T-cell (primary cell): ENCODE results near the gene FCRLA. TPM values are rescaled to one million over a fixed set of nuclear protein-coding genes. Genes with fewer than 3 reads are reported as not detected.

Experiments used
- ATAC-seq, 4 experiments: fragments of 200-7000 bp in 3 of 4; fragments of 150-1000 bp in 1 of 4; cut with Tn5 transposase; replicated peaks in 1 of 4; 1 replicate in 3 of 4; 2 replicates in 1 of 4; pipeline ENCODE4 v1.10.0; 2021; ENCODE audit warnings: moderate library complexity in 3 of 4, mild to moderate bottlenecking in 2 of 4, moderate number of reproducible peaks in 1 of 4
- CTCF ChIA-PET, 2 donors: fragments of 300-600 bp; sonication (Branson Sonifier 250); formaldehyde crosslinking; loops; one replicate each; lab custom pipeline; 2022; ENCODE audit warnings: antibody characterized with exemption in 2 of 2; lab: Charles Lee
- POLR2A ChIA-PET, 2 donors: fragments of 300-600 bp; sonication (Branson Sonifier 250); formaldehyde crosslinking; loops; one replicate each; lab custom pipeline; 2022; ENCODE audit warnings: antibody characterized with exemption in 2 of 2; lab: Charles Lee
- DNase-seq, 35 experiments: peaks; one replicate each; pipeline versions ENCODE4 v3.0.0 to v3.0.0-alpha.2; 2013 to 2023
- H3K27ac ChIP-seq: one replicate; pipeline ENCODE4 v1.5.1; 2013; ENCODE audit warnings: low read length
- H3K27me3 ChIP-seq, 2 experiments: replicated peaks in 1 of 2; 1 replicate in 1 of 2; 2 replicates in 1 of 2; pipeline versions ENCODE4 v1.6.1 to v1.7.0; 2013; ENCODE audit warnings: low read length in 1 of 2, mixed read lengths in 1 of 2; ENCODE audit not compliant: control insufficient read depth in 2 of 2, insufficient read depth in 2 of 2; ENCODE audit errors: extremely low read depth in 1 of 2
- H3K36me3 ChIP-seq, 2 donors: 1 replicate in 1 of 2; 2 replicates in 1 of 2; pipeline versions ENCODE4 v1.6.1 to v1.7.0; 2013; ENCODE audit warnings: low read length in 1 of 2; ENCODE audit not compliant: control insufficient read depth in 2 of 2, insufficient read depth in 1 of 2; ENCODE audit errors: extremely low read depth in 1 of 2
- H3K4me1 ChIP-seq, 2 experiments: 1 replicate in 1 of 2; 2 replicates in 1 of 2; pipeline versions ENCODE4 v1.6.1 to v1.7.0; 2013; ENCODE audit warnings: low read length in 2 of 2, mixed read lengths in 1 of 2; ENCODE audit not compliant: insufficient read depth in 2 of 2, control insufficient read depth in 1 of 2; ENCODE audit errors: extremely low read depth in 1 of 2
- H3K4me3 ChIP-seq, 2 donors: 1 replicate in 1 of 2; 2 replicates in 1 of 2; pipeline versions ENCODE4 v1.5.1 to v1.7.0; 2013; ENCODE audit warnings: mild to moderate bottlenecking in 2 of 2, low read length in 1 of 2, moderate library complexity in 1 of 2; ENCODE audit not compliant: control insufficient read depth in 1 of 2; ENCODE audit errors: extremely low read depth in 1 of 2
- H3K9me3 ChIP-seq: 2 replicates; pipeline ENCODE4 v1.7.0; 2013
- H3K27ac Mint-ChIP-seq, 2 donors: one replicate each; pipeline ENCODE4 v1.8.0; 2020 to 2021; ENCODE audit warnings: mild to moderate bottlenecking in 2 of 2, mixed read lengths in 2 of 2
- H3K27me3 Mint-ChIP-seq, 2 donors: one replicate each; pipeline ENCODE4 v1.8.0; 2021 to 2022; ENCODE audit warnings: mixed read lengths in 2 of 2
- H3K36me3 Mint-ChIP-seq: one replicate; pipeline ENCODE4 v1.8.0; 2021; ENCODE audit warnings: mixed read lengths
- H3K4me1 Mint-ChIP-seq, 3 donors: one replicate each; pipeline ENCODE4 v1.8.0; 2020 to 2022; ENCODE audit warnings: mixed read lengths in 3 of 3, mild to moderate bottlenecking in 1 of 3
- H3K4me3 Mint-ChIP-seq, 3 donors: one replicate each; pipeline ENCODE4 v1.8.0; 2020 to 2022; ENCODE audit warnings: mild to moderate bottlenecking in 3 of 3, mixed read lengths in 3 of 3, moderate library complexity in 3 of 3
- H3K9me3 Mint-ChIP-seq, 3 donors: one replicate each; pipeline ENCODE4 v1.8.0; 2020 to 2022; ENCODE audit warnings: mixed read lengths in 3 of 3
- WGBS: methylation state at CpG from one replicate; pipeline ENCODE4 v1.1.5; 2013; ENCODE audit warnings: missing lambda C conversion rate; ENCODE audit not compliant: insufficient coverage; 5-methylcytosine and 5-hydroxymethylcytosine counted together
- total RNA-seq, 35 experiments: library from RNA in 6 of 35; stranded (reverse) in 6 of 35; fragments of 120-200 nt in 1 of 35; gene quantifications; one replicate each; pipeline versions ENCODE4 v1.2.1 to v1.2.4 and lab custom pipeline; 2013 to 2026

The FCRLA gene
- total RNA-seq, 5 donors from 2014 or later (not counting 1 experiment from before 2014, with no cell fraction given): 0.68 to 6.5 (median 2.7) TPM

GRCh38 chr1:161702250-161702649, 4.8 kb upstream of the FCRLA start:
- Histone ChIP-seq H3K36me3 (no peaks in the 10 kb centered on the region), H3K27me3 (peaks cover 0 to 4% of the 10 kb centered on the region in 2 experiments), H3K9me3 (no peaks in the 10 kb centered on the region), H3K4me1 (no peaks in the 10 kb centered on the region), H3K27ac (no peak overlapping the region), H3K4me3 (no peak overlapping the region)
- Mint-ChIP-seq H3K36me3 (no peaks in the 10 kb centered on the region), H3K9me3 (no peaks in the 10 kb centered on the region), H3K27ac (no peak overlapping the region), H3K27me3 (peaks cover 2 to 11% of the 10 kb centered on the region in 2 donors), H3K4me1 (no peaks in the 10 kb centered on the region), H3K4me3 (no peak overlapping the region)
- POLR2A ChIA-PET: no interaction called here
- DNase-seq (no peak), ATAC-seq (no peak)
- CTCF ChIA-PET: no interaction called here
- 93% methylated on average over 8 of the region's 8 CpGs for WGBS

DNA sequence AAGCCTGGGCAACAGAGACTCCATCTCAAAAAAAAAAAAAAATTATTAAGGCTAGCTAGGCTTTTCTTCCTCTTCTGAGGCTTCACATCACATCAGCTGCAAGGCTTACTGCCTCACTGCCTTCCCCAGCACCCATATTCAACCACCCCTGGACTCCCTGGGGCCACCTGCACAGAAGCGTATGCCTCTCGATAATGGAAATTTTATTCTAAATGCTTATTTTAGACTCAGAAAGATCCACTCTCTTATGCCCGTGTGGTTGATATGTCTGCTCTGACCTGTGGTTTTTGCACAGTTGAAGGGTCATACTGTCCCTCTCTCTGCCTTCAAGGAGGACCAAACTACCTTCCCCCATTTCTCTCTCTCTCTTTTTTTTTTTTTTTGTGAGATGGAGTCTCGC, 1.5 kb upstream of the FCRLA start:
- Histone ChIP-seq H3K4me3 (no peak overlapping the region), H3K27ac (no peak overlapping the region), H3K9me3 (no peaks in the 10 kb centered on the region), H3K36me3 (no peaks in the 10 kb centered on the region), H3K4me1 (no peaks in the 10 kb centered on the region), H3K27me3 (peaks cover 0 to 5% of the 10 kb centered on the region in 2 experiments)
- DNase-seq: no peak
- H3K9me3 Mint-ChIP-seq: no peaks in the 10 kb centered on the region
- no CpG with 5 or more reads among the region's 4 CpGs for WGBS
- no peak overlapping the region for H3K4me3 Mint-ChIP-seq
- ChIA-PET CTCF (no interaction called here), POLR2A (no interaction called here)
- H3K4me1 Mint-ChIP-seq: peaks cover 0 to 2% (median 0%) of the 10 kb centered on the region in 3 donors
- no peak overlapping the region for H3K27ac Mint-ChIP-seq
- ATAC-seq: no peak
- no peaks in the 10 kb centered on the region for H3K36me3 Mint-ChIP-seq
- H3K27me3 Mint-ChIP-seq: peaks cover 3 to 5% of the 10 kb centered on the region in 2 donors

DNA sequence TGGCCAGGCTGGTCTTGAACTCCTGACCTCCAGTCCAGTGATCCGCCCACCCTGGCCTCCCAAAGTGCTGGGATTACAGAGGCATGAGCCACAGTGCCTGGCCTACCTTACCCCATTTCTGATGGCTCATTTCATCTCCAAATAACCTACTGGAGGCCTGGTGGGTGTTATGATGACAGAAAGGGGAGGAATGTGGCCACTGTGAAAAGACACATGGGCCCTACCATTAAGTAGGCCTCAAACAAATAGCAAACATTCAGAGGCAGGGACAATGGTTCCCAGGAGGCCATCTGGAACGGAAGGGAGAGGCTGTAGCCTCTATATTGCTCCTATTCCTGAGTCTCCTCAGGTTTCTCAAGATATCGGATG, 932 bp upstream of the FCRLA start:
- Mint-ChIP-seq H3K36me3 (no peaks in the 10 kb centered on the region), H3K27ac (no peak overlapping the region), H3K27me3 (peaks cover 3 to 5% of the 10 kb centered on the region in 2 donors), H3K4me3 (no peak overlapping the region), H3K9me3 (no peaks in the 10 kb centered on the region), H3K4me1 (peaks cover 0 to 2% (median 0%) of the 10 kb centered on the region in 3 donors)
- H3K27ac ChIP-seq: no peak overlapping the region
- no peak overlapping the region for H3K4me3 ChIP-seq
- no peak for ATAC-seq
- H3K27me3 ChIP-seq: peaks cover 0 to 7% of the 10 kb centered on the region in 2 experiments
- CTCF ChIA-PET: no interaction called here
- 64% methylated on average over 3 of the region's 3 CpGs for WGBS
- H3K9me3 ChIP-seq: no peaks in the 10 kb centered on the region
- POLR2A ChIA-PET: no interaction called here
- no peaks in the 10 kb centered on the region for H3K36me3 ChIP-seq
- no peaks in the 10 kb centered on the region for H3K4me1 ChIP-seq
- no peak for DNase-seq

GRCh38 chr1:161707503-161707902, 474 bp downstream of the FCRLA start:
- Mint-ChIP-seq H3K27ac (no peak overlapping the region), H3K9me3 (no peaks in the 10 kb centered on the region), H3K36me3 (no peaks in the 10 kb centered on the region), H3K4me3 (no peak overlapping the region), H3K27me3 (peaks cover 5 to 6% of the 10 kb centered on the region in 2 donors), H3K4me1 (peaks cover 0 to 2% (median 0%) of the 10 kb centered on the region in 3 donors)
- Histone ChIP-seq H3K4me1 (no peaks in the 10 kb centered on the region), H3K36me3 (no peaks in the 10 kb centered on the region), H3K27me3 (peaks cover 0 to 10% of the 10 kb centered on the region in 2 experiments), H3K4me3 (no peak overlapping the region), H3K27ac (no peak overlapping the region), H3K9me3 (no peaks in the 10 kb centered on the region)
- POLR2A ChIA-PET: no interaction called here
- DNase-seq: no peak
- CTCF ChIA-PET: no interaction called here
- ATAC-seq: no peak
- WGBS: 91% methylated on average over 1 of the region's 2 CpGs

DNA sequence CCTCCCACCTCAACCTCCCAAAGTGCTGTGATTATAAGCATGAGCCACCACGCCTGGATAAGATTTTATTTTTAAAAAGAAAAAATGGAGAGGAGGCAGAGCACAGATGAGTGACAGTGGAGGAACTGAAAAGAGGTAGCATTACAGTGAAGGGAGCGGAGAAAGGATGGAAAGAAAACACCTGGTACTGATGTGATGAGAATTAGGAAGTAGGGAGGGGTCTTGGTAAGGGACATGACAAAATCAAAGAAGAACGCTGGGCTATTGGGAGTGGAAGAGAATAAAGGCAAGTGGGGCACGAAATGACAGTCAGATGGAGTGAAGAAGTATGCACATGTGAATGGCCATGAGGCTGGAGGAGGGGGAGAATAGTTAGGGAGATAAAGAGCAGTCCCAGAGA, 2.3 kb downstream of the FCRLA start:
- Mint-ChIP-seq H3K4me3 (no peak overlapping the region), H3K36me3 (no peaks in the 10 kb centered on the region), H3K27ac (no peak overlapping the region), H3K4me1 (peaks cover 0 to 2% (median 0%) of the 10 kb centered on the region in 3 donors), H3K9me3 (no peaks in the 10 kb centered on the region), H3K27me3 (peaks cover 6 to 10% of the 10 kb centered on the region in 2 donors)
- ChIA-PET POLR2A (no interaction called here), CTCF (no interaction called here)
- H3K36me3 ChIP-seq: no peaks in the 10 kb centered on the region
- ATAC-seq (no peak), DNase-seq (no peak)
- H3K4me3 ChIP-seq: no peak overlapping the region
- WGBS: 75% methylated on average over 3 of the region's 4 CpGs
- H3K27me3 ChIP-seq: peaks cover 0 to 14% of the 10 kb centered on the region in 2 experiments
- no peaks in the 10 kb centered on the region for H3K9me3 ChIP-seq
- H3K4me1 ChIP-seq: no peaks in the 10 kb centered on the region
- no peak overlapping the region for H3K27ac ChIP-seq

DNA sequence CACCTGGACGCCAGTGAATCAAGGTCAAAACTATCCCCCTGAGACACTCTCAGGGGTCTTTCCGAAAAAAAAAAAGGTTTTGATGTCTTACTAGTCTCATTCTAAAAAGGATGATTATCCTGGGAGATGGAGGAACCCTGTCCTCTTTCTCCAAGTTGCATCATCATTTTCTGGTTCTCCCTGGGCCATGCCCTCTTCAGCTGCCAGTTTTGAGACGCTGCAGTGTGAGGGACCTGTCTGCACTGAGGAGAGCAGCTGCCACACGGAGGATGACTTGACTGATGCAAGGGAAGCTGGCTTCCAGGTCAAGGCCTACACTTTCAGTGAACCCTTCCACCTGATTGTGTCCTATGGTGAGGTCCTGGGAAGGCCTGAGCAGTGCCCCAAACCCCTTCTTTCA, 3.5 kb downstream of the FCRLA start:
- no peak for DNase-seq
- Mint-ChIP-seq H3K4me3 (no peak overlapping the region), H3K4me1 (peaks cover 0 to 2% (median 0%) of the 10 kb centered on the region in 3 donors), H3K36me3 (no peaks in the 10 kb centered on the region), H3K27me3 (peaks cover 6 to 13% of the 10 kb centered on the region in 2 donors), H3K9me3 (no peaks in the 10 kb centered on the region), H3K27ac (no peak overlapping the region)
- H3K4me1 ChIP-seq: no peaks in the 10 kb centered on the region
- H3K36me3 ChIP-seq: no peaks in the 10 kb centered on the region
- ChIA-PET CTCF (no interaction called here), POLR2A (no interaction called here)
- H3K4me3 ChIP-seq: no peak overlapping the region
- no peak overlapping the region for H3K27ac ChIP-seq
- H3K9me3 ChIP-seq: no peaks in the 10 kb centered on the region
- no peak for ATAC-seq
- H3K27me3 ChIP-seq: peaks cover 0 to 14% of the 10 kb centered on the region in 2 experiments
- WGBS: 100% methylated on average over 2 of the region's 4 CpGs
